ENCODE measurements around the gene MST1.

DNA sequence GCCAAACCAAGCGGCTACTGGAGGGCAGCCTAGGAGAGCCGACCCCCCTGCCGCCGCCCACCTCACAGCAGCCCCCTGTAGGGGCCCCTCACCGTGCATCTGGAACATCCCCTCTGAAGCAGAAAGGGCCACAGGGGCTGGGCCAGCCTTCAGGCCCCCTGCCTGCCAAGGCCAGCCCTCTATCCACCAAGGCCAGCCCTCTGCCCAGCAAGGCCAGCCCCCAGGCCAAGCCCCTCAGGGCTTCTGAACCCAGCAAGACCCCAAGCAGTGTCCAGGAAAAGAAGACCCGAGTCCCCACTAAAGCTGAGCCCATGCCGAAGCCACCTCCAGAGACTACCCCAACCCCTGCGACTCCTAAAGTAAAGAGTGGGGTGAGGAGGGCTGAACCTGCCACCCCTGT, 38.6 kb downstream of the MST1 start:
- TF ChIP-seq, protein P1, sequence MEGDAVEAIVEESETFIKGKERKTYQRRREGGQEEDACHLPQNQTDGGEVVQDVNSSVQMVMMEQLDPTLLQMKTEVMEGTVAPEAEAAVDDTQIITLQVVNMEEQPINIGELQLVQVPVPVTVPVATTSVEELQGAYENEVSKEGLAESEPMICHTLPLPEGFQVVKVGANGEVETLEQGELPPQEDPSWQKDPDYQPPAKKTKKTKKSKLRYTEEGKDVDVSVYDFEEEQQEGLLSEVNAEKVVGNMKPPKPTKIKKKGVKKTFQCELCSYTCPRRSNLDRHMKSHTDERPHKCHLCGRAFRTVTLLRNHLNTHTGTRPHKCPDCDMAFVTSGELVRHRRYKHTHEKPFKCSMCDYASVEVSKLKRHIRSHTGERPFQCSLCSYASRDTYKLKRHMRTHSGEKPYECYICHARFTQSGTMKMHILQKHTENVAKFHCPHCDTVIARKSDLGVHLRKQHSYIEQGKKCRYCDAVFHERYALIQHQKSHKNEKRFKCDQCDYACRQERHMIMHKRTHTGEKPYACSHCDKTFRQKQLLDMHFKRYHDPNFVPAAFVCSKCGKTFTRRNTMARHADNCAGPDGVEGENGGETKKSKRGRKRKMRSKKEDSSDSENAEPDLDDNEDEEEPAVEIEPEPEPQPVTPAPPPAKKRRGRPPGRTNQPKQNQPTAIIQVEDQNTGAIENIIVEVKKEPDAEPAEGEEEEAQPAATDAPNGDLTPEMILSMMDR (IDR thresholded peaks at IDR 0.05): no peak
- TF ChIP-seq POLR2A (IDR thresholded peaks at IDR 0.05): no peak
